Fibroblast of pulmonary artery (primary cell): ENCODE results near the gene FBXO34.

Source experiments
- DNase-seq: peaks from one replicate; pipeline ENCODE4 v3.0.0-alpha.2; 2010; ENCODE audit warnings: low read depth
- H3K4me3 ChIP-seq: replicated peaks from 2 replicates; pipeline ENCODE4 v1.5.1; 2011; ENCODE audit warnings: low read depth, mild to moderate bottlenecking, control low read depth, low read length, moderate library complexity
- TF ChIP-seq, protein P1 (sequence below): IDR thresholded peaks from 2 replicates; pipeline ENCODE4 v1.5.1; 2011; ENCODE audit warnings: mild to moderate bottlenecking, control low read depth, low read length, inconsistent platforms; ENCODE audit errors: missing control alignments

FBXO34 gene

DNA sequence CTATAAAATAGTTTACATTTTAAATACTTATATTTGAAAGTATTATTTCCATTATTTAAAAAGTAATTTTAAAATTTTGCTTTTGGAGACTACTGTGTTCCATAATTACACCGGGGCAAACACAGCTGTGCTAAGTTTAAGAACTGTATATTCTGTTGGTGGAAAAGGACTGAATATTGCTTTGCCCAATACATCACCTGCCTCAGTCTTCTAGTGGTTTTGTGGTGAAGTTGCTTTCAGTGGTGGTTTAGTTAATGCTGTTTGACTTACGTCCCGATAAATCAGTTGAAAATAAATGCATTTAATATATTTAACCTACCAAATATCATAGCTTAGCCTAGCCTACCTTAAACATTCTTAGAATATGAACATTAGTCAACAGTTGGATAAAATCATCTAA is 23.4 kb downstream of the FBXO34 start:
- no peak overlapping the region for H3K4me3 ChIP-seq
- TF ChIP-seq, protein P1, sequence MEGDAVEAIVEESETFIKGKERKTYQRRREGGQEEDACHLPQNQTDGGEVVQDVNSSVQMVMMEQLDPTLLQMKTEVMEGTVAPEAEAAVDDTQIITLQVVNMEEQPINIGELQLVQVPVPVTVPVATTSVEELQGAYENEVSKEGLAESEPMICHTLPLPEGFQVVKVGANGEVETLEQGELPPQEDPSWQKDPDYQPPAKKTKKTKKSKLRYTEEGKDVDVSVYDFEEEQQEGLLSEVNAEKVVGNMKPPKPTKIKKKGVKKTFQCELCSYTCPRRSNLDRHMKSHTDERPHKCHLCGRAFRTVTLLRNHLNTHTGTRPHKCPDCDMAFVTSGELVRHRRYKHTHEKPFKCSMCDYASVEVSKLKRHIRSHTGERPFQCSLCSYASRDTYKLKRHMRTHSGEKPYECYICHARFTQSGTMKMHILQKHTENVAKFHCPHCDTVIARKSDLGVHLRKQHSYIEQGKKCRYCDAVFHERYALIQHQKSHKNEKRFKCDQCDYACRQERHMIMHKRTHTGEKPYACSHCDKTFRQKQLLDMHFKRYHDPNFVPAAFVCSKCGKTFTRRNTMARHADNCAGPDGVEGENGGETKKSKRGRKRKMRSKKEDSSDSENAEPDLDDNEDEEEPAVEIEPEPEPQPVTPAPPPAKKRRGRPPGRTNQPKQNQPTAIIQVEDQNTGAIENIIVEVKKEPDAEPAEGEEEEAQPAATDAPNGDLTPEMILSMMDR: no peak
- no peak for DNase-seq

DNA sequence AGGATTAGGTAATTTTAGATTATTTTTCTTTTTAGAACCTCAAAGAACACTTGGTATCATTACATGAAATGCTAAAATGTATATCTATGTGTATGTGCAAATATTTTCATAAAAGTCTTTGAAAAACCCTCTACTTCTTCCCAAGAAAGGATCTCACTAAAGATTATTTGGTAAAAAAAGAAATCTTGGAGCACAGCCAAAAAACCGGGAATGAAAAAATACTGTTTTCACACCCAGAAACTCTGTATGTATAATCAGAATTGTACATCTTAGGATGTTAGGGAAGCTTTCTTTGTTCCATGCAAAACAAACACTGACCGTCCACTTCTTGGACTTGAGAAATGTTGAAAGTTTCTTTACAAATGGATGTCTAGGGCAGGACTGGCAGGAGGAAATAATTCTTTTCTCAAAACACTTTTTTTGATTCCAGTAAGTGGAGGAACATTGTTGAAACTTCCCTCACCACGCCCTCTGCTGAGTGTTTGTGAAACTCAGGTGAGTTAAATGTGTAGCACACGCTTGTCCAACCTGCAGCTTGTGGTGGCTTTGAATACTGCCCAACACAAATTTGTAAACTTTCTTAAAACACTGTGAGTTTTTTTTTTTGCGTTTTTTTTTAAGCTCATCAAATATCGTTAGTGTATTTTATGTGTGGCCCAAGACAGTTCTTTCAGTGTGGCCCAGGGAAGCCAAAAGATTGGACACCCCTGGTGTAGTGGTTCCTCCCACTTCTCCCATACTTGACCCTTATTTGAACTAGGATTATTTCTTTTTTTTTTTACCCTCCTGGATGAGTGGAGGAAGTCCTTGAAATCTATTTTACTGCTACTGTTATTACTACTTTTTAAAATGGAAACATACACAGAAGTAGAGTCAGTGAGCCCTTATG is 26.6 kb downstream of the FBXO34 start:
- TF ChIP-seq, protein P1: no peak
- no peak overlapping the region for H3K4me3 ChIP-seq
- no peak for DNase-seq

DNA sequence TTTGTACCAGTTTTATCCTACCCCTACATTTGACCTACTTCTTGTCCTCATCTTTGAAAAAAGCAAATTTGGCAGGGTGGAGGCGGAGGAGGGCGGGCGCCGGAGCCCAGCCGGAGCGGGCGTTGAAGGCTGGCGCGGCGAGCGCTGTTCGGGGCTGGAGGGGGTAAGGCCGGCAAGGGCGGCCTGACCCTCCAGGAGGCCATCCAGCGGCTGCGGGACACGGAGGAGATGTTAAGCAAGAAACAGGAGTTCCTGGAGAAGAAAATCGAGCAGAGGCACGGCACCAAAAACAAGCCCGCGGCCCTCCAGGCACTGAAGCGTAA is 27.2 kb downstream of the FBXO34 start:
- DNase-seq: no peak
- TF ChIP-seq, protein P1: no peak
- no peak overlapping the region for H3K4me3 ChIP-seq

DNA sequence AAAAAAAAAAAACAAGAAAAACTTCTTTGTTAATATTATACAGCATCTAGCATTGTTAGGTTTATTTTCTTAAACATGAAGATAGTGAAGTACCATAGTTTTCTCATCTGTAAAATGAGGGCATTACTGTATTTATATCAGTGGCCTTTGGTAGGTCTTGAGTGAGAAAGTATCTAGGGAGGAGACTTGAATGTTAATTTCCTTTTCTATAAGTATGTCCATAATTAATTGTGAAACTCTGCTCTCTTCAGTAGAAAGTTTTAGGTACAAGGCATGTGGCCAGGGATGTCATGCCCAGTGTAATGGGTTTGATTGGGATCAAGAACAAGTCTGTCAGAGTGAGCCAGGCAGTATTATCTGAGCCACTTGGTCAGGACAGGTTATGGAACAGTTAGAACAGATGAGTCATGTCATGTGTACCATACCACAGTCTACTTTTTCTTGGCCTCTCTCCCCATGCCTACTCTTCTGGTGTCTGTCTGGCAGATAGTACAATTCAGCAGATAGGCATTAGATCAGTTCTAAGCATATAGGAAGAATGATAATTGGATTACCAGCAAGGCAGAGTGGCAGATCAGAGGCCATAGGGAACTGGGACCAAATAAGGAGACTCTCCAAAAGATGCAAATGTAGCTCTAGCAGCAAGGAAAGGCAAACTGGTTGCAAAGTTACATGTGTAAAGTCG is 30.4 kb downstream of the FBXO34 start:
- H3K4me3 ChIP-seq: no peak overlapping the region
- TF ChIP-seq, protein P1: no peak
- DNase-seq: peak; percentile 39

DNA sequence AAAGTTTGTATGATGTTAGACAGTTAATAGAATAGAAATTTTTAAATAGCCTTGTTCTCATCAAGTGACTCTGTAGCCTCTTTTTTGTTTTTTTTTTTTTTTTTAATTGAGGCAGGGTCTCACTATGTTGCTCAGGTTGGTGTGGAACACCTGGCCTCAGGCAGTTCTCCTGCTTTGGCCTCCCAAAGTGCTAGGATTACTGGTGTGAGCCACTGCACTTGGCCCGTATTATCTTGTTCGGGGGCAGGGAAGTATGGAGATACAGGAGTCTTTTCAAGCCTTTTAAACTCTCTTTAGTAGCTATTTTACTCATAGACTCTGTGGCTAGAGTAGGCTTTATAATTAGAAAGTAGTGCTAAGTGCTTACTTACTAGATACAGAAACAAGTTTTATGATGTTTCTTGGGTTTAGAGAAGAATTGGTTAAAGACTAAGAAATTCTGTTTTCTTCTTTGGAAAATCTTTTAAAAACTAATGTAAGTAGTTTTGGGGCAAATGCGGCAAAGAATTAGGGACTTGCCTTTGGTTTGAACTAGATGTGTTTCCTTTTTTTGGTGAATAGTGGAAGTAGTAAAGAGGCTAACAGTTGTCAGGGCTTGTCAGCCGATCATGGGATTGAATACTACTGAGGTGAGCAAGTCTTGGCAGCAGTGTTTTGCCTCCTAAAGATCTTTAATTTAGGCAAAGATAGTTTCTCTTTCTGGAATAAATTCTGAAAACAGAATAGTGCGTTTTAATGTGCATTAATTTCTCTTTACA is 31.3 kb downstream of the FBXO34 start:
- H3K4me3 ChIP-seq: no peak overlapping the region
- TF ChIP-seq, protein P1: no peak
- no peak for DNase-seq

DNA sequence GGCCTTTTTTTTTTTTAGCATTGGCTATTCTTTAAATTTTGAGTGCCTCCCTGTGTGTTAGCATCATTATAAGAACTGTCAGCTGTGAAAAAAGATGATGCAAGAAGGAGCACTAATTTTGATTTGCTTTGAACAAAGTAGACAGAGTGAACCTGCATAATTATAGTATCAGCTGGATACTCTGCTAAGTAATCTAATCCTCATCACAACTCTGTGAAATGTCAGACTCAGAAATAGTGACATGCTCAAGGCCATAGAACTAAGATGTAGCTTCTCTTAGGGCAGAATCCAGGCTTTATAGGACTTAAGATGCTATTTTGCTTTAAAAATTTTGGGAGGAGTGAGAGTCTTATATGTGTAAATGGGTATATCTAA is 31.9 kb downstream of the FBXO34 start:
- H3K4me3 ChIP-seq: no peak overlapping the region
- TF ChIP-seq, protein P1: no peak
- no peak for DNase-seq
